Dendritic cell treated with granulocyte-macrophage colony-stimulating factor and Interleukin-4, amounts not matched to agents 40 ng/mL and 50 ng/mL, for 4 days (primary cell): ENCODE results near the gene PTRH1.

Source experiments
- H3K27ac Mint-ChIP-seq: one replicate; pipeline ENCODE4 v1.8.0; 2022; ENCODE audit warnings: mild to moderate bottlenecking, mixed read lengths
- H3K27me3 Mint-ChIP-seq: one replicate; pipeline ENCODE4 v1.8.0; 2022; ENCODE audit warnings: mild to moderate bottlenecking, mixed read lengths
- H3K36me3 Mint-ChIP-seq: one replicate; pipeline ENCODE4 v1.8.0; 2022; ENCODE audit warnings: low read depth, mixed read lengths
- H3K4me1 Mint-ChIP-seq: one replicate; pipeline ENCODE4 v1.8.0; 2022; ENCODE audit warnings: low read depth, mixed read lengths
- H3K4me3 Mint-ChIP-seq: one replicate; pipeline ENCODE4 v1.8.0; 2022; ENCODE audit warnings: mild to moderate bottlenecking, moderate library complexity, mixed read lengths
- H3K9me3 Mint-ChIP-seq: one replicate; pipeline ENCODE4 v1.8.0; 2022; ENCODE audit warnings: mixed read lengths
- intact Hi-C: fragments of 100-400 bp; cut with micrococcal nuclease; formaldehyde crosslinking; loops from one replicate; pipeline ENCODE4 v1.15.0; 2022

Gene PTRH1

DNA sequence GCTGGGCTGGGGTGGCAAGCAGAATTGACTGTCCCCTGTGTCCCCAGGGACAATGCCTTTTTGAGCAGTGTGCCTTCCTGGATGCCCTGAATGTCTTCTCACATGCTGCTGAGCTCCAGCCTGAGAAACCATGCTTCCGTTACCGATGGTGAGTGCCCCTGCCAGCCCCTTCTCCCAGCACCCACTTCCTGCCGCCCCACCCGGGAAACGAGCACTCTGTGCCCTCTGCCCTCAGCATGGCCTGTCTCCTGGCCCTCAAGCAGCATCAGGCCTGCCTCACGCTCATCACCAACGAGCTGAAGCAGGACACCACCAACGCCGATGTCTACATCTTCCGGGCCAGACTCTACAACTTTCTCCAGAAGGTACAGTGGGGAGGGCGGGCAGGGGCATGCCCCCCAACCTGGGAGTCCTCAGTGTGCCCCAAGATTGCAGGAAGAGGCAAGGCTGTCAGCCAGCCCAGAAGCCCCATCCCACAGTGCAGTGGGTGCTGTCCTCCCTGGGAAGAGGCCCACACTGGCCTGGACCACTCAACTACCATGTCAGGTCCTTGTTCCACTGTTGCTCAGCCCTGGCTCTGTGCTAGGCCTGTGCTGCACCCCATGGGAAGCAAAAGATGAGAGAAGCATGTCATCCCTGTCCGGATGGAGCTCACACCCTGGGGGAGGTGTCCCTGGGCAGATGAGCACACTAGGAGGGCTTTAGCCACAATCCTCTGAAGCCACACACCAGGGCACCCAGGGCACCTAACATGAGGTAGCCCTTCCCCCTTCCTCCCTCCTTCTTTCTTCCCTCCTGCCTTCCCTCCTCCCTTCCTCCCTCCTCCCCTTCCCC lies 4.8 kb upstream of the PTRH1 start:
- peaks cover 24% of the 10 kb centered on the region for H3K4me1 Mint-ChIP-seq
- peak overlapping the region; percentile 18 for H3K27ac Mint-ChIP-seq
- no peak overlapping the region for H3K4me3 Mint-ChIP-seq
- intact Hi-C loops = no loop called here
- H3K27me3 Mint-ChIP-seq = peaks cover 12% of the 10 kb centered on the region
- H3K9me3 Mint-ChIP-seq = no peaks in the 10 kb centered on the region
- H3K36me3 Mint-ChIP-seq = peaks cover 5% of the 10 kb centered on the region

DNA sequence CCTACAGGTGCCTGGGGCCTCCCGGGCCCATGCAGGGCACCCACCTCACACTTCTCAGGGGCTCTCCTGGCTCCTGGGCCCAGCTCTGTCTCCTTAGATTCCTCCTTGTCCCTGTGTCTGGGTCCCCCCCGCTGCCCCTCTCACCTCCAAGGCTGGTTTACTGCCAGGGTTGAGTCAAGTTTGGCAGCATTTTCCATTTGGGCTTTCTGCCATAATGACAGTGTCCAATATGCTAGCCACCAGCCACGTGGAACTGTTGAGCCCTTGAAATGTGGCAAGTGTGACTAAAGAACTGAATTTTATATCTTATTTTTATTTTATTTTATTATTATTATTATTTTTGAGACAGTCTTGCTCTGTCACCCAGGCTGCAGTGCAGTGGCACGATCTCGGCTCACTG lies 2.3 kb upstream of the PTRH1 start:
- peaks cover 8% of the 10 kb centered on the region for H3K27me3 Mint-ChIP-seq
- no peak overlapping the region for H3K27ac Mint-ChIP-seq
- peaks cover 30% of the 10 kb centered on the region for H3K4me1 Mint-ChIP-seq
- no peak overlapping the region for H3K4me3 Mint-ChIP-seq
- peaks cover 8% of the 10 kb centered on the region for H3K36me3 Mint-ChIP-seq
- H3K9me3 Mint-ChIP-seq = no peaks in the 10 kb centered on the region
- intact Hi-C loops = no loop called here

GRCh38 chr9:127716412-127716811 lies 949 bp upstream of the PTRH1 start:
- H3K4me3 Mint-ChIP-seq = no peak overlapping the region
- no peaks in the 10 kb centered on the region for H3K9me3 Mint-ChIP-seq
- peaks cover 21% of the 10 kb centered on the region for H3K36me3 Mint-ChIP-seq
- H3K27me3 Mint-ChIP-seq = peaks cover 9% of the 10 kb centered on the region
- H3K27ac Mint-ChIP-seq = peak overlapping the region; percentile 90
- peaks cover 43% of the 10 kb centered on the region for H3K4me1 Mint-ChIP-seq
- intact Hi-C loops = no loop called here

DNA sequence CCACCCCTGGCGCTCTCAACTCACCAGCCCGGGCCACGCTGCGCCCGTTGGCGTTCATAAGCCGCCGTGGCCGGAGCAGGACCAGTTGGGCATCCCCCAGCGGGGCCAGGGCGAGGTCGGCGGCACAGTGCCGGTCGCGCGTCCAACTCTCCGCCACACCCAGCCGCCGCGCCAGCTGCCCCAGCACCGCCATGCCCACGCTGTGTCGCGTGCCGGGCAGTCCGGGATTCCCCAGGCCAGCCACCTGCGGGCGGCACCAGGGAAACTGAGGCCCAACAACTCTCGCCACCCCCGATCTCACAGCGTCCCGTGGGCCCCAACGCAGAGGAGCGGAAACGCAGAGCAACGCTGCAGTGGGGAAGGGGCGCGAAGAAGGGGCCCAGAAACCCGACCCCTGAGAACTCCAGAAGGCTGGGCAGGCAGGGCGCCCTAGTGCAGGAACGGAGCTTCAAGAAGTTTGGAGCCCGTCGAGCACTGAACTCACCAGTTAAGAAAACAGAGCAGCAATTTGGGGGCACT lies 453 bp downstream of the PTRH1 start:
- intact Hi-C loops = loop anchor here (1.0 kb wide), 2 partner anchors 16 to 19 kb away; no protein-coding TSS in a partner anchor
- peaks cover 38% of the 10 kb centered on the region for H3K4me1 Mint-ChIP-seq
- H3K27ac Mint-ChIP-seq = peak overlapping the region; percentile 90

DNA sequence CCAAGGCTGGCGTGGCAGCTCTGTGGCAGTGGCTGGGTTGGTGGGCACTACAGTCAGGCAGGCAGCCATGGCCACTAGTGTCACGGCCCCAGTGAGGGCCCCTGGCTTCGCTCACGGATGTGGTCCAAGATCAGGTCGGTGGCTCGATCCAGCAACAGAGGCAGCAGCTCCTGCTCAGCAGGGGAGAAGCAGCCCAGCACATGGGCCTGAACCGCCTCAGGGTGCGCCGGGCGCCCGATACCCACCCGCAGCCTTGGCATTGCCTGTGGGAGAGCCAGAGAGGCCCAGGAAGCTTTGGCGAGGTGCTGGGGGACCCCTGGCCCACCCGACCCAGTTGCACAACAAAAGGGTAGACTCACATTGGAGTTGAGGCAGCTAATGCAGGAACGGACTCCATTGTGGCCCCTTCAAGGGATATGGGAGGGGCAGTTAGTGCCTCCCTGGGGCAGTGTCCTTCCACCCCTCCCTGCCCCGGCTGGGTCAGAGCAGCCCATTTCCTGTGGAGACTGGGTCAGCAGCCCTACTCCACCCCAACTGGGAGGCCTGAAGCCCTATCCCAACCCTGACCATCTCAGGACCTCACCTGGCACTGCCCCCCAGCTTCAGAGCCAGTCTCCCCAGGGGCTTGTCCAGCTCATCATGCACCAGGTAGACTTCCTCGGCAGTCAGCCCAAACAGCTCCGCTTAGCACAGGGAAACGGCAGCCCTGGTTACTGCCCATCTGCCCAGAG lies 1.3 kb downstream of the PTRH1 start:
- Mint-ChIP-seq H3K27me3 (peaks cover 21% of the 10 kb centered on the region), H3K9me3 (no peaks in the 10 kb centered on the region), H3K36me3 (peaks cover 21% of the 10 kb centered on the region), H3K27ac (peak overlapping the region; percentile 90), H3K4me1 (peaks cover 30% of the 10 kb centered on the region), H3K4me3 (peak overlapping the region; percentile 60)
- intact Hi-C loops = no loop called here

More for the DNA sequence above, 453 bp downstream of the PTRH1 start:
- no peaks in the 10 kb centered on the region for H3K9me3 Mint-ChIP-seq
- peaks cover 18% of the 10 kb centered on the region for H3K27me3 Mint-ChIP-seq
- H3K4me3 Mint-ChIP-seq = peak overlapping the region; percentile 98
- H3K36me3 Mint-ChIP-seq = peaks cover 21% of the 10 kb centered on the region

GRCh38 chr9:127712867-127713266 lies 2.6 kb downstream of the PTRH1 start:
- Mint-ChIP-seq H3K36me3 (peaks cover 21% of the 10 kb centered on the region), H3K4me1 (peaks cover 30% of the 10 kb centered on the region), H3K9me3 (peaks cover 8% of the 10 kb centered on the region), H3K27ac (no peak overlapping the region), H3K27me3 (peaks cover 23% of the 10 kb centered on the region), H3K4me3 (no peak overlapping the region)
- intact Hi-C loops = no loop called here

GRCh38 chr9:127712371-127712770 lies 3.1 kb downstream of the PTRH1 start:
- peaks cover 30% of the 10 kb centered on the region for H3K4me1 Mint-ChIP-seq
- peaks cover 8% of the 10 kb centered on the region for H3K9me3 Mint-ChIP-seq
- intact Hi-C loops = no loop called here
- no peak overlapping the region for H3K27ac Mint-ChIP-seq
- H3K36me3 Mint-ChIP-seq = peaks cover 21% of the 10 kb centered on the region
- H3K27me3 Mint-ChIP-seq = peaks cover 23% of the 10 kb centered on the region
- no peak overlapping the region for H3K4me3 Mint-ChIP-seq

GRCh38 chr9:127711831-127712274 lies 3.6 kb downstream of the PTRH1 start:
- H3K4me1 Mint-ChIP-seq = peaks cover 34% of the 10 kb centered on the region
- H3K36me3 Mint-ChIP-seq = peaks cover 21% of the 10 kb centered on the region
- peaks cover 8% of the 10 kb centered on the region for H3K9me3 Mint-ChIP-seq
- peaks cover 24% of the 10 kb centered on the region for H3K27me3 Mint-ChIP-seq
- H3K27ac Mint-ChIP-seq = no peak overlapping the region
- H3K4me3 Mint-ChIP-seq = no peak overlapping the region
- intact Hi-C loops = no loop called here

DNA sequence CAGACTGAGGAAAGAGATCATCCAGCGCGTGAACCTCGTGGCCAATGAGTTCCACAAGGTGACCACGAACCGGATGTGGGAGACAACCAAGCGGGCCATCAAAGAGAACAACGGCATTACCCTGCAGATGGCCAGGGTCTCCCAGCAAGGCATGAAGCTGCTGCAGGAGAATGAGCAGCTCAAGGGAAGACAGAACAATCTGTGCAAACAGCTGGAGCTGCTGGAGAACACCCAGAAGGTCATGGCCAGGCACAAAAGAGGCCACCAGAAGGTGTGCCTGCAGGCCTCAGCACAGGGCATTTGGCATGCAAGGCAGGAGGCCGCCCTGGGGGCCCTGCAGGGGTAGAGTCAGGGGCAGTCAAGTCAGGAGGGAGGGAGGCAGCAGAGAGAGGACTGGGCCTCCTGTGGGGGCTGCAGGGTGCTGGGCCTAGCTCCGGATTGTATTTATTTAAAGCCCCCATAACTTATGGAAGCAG lies 4.2 kb downstream of the PTRH1 start:
- Mint-ChIP-seq H3K36me3 (peaks cover 21% of the 10 kb centered on the region), H3K27ac (no peak overlapping the region), H3K9me3 (peaks cover 8% of the 10 kb centered on the region), H3K4me1 (peaks cover 36% of the 10 kb centered on the region), H3K27me3 (peaks cover 25% of the 10 kb centered on the region), H3K4me3 (no peak overlapping the region)
- intact Hi-C loops = no loop called here

GRCh38 chr9:127710204-127710783 lies 5.2 kb downstream of the PTRH1 start:
- H3K27me3 Mint-ChIP-seq = peaks cover 25% of the 10 kb centered on the region
- H3K36me3 Mint-ChIP-seq = peaks cover 17% of the 10 kb centered on the region
- no peak overlapping the region for H3K4me3 Mint-ChIP-seq
- intact Hi-C loops = no loop called here
- H3K27ac Mint-ChIP-seq = no peak overlapping the region
- peaks cover 8% of the 10 kb centered on the region for H3K9me3 Mint-ChIP-seq
- H3K4me1 Mint-ChIP-seq = peaks cover 30% of the 10 kb centered on the region

GRCh38 chr9:127708952-127709587 lies 6.4 kb downstream of the PTRH1 start:
- Mint-ChIP-seq H3K4me3 (no peak overlapping the region), H3K27me3 (peaks cover 23% of the 10 kb centered on the region)

GRCh38 chr9:127707766-127708165 lies 7.7 kb downstream of the PTRH1 start:
- H3K4me3 Mint-ChIP-seq = no peak overlapping the region
- peaks cover 24% of the 10 kb centered on the region for H3K4me1 Mint-ChIP-seq
- intact Hi-C loops = no loop called here
- peaks cover 13% of the 10 kb centered on the region for H3K36me3 Mint-ChIP-seq
- peaks cover 8% of the 10 kb centered on the region for H3K9me3 Mint-ChIP-seq
- peaks cover 23% of the 10 kb centered on the region for H3K27me3 Mint-ChIP-seq
- H3K27ac Mint-ChIP-seq = no peak overlapping the region

More at GRCh38 chr9:127708952-127709587, 6.4 kb downstream of the PTRH1 start:
- no peak overlapping the region for H3K27ac Mint-ChIP-seq
- H3K36me3 Mint-ChIP-seq = peaks cover 13% of the 10 kb centered on the region
- intact Hi-C loops = no loop called here
- H3K9me3 Mint-ChIP-seq = peaks cover 8% of the 10 kb centered on the region
- peaks cover 24% of the 10 kb centered on the region for H3K4me1 Mint-ChIP-seq

DNA sequence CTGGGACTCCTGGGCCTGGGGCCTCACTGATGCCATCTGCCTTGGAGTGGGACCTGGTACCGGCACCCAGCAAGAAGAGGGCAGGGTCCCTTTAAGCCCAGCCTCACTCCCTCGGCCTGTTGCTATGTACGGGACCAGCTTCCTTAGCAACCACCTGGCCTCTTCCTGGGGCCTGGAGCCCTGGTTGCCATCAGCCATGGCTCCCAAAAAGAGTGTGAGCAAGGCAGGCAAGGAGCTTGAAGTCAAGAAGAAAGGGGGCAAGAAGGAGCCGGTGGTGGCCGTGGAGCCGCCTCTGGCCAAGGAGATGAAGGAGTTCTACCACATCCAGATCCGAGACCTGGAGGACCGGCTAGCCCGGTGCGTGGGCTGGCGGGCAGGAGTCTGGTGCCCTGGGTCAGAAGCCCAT lies 8.6 kb downstream of the PTRH1 start, which contains the start of gene CFAP157:
Gene CFAP157, plus strand, starts transcription at position 153 of the 406 bp plus-strand sequence. Its CDS starts 44 bp downstream, at position 197.
- peaks cover 8% of the 10 kb centered on the region for H3K9me3 Mint-ChIP-seq
- no peak within 1 kb of the TSS for H3K4me3 Mint-ChIP-seq
- H3K27me3 Mint-ChIP-seq = peaks cover 20% of the 10 kb centered on the region
- peak within 1 kb of the TSS; percentile 42 for H3K27ac Mint-ChIP-seq
- peaks cover 16% of the 10 kb centered on the region for H3K4me1 Mint-ChIP-seq
- intact Hi-C loops = no loop called here
- H3K36me3 Mint-ChIP-seq = peaks cover 3% of the 10 kb centered on the region
